NT2/D1 (cell line): ENCODE measurements around the gene PTPRG.

ENCODE experiments used
- DNase-seq: peaks from one replicate; pipeline ENCODE4 v3.0.0-alpha.2; 2011; ENCODE audit warnings: low read depth, low spot score
- H3K27me3 ChIP-seq: 2 replicates; pipeline ENCODE4 v1.6.0; 2011; ENCODE audit warnings: mild to moderate bottlenecking; ENCODE audit not compliant: insufficient read length, insufficient read depth
- H3K36me3 ChIP-seq: 2 replicates; pipeline ENCODE4 v1.6.1; 2011; ENCODE audit warnings: mild to moderate bottlenecking, low read length, mixed read lengths; ENCODE audit not compliant: insufficient read depth, insufficient read length
- H3K4me1 ChIP-seq: 2 replicates; pipeline ENCODE4 v1.5.1; 2011; ENCODE audit not compliant: insufficient read depth, insufficient read length
- H3K4me3 ChIP-seq: 2 replicates; pipeline ENCODE4 v1.5.1; 2011; ENCODE audit warnings: low read depth; ENCODE audit not compliant: insufficient read length
- H3K9ac ChIP-seq: 2 replicates; pipeline ENCODE4 v1.6.0; 2011; ENCODE audit warnings: low read depth; ENCODE audit not compliant: insufficient read length
- H3K9me3 ChIP-seq: 2 replicates; pipeline ENCODE4 v1.5.1; 2011; ENCODE audit warnings: mild to moderate bottlenecking, low read length; ENCODE audit not compliant: insufficient read depth
- SUZ12 ChIP-seq: IDR thresholded peaks from 2 replicates; pipeline ENCODE4 v1.6.1; 2011; ENCODE audit not compliant: insufficient read length, insufficient read depth; ENCODE audit errors: extremely low read depth
- YY1 ChIP-seq: IDR thresholded peaks from 2 replicates; pipeline ENCODE4 v1.6.1; 2011; ENCODE audit not compliant: insufficient read length, insufficient read depth
- ZNF274 ChIP-seq: IDR thresholded peaks from 2 replicates; pipeline ENCODE4 v1.6.1; 2011; ENCODE audit warnings: mild to moderate bottlenecking, low read depth, low read length

PTPRG gene

DNA sequence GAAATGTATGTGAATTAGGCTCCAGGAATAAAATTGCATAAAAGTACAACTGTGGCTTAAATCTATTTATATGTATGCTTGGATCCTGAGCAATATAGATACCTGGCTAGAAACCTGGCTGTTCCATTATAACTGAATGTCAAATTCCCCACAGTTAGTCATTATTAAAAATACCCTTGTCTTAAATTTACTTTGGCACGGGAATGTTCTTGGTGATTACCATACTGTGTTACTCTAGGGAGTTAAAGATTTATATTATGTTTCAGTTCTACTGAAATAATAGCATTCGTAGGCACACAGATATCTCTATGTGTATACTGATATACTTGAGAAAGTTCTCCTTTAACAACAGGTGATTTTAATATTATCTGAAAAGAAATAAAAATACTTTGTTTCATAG lies 394.1 kb downstream of the PTPRG start:
- no peak overlapping the region for H3K4me3 ChIP-seq
- TF ChIP-seq YY1 (no peak), ZNF274 (no peak), SUZ12 (no peak)
- DNase-seq = no peak

DNA sequence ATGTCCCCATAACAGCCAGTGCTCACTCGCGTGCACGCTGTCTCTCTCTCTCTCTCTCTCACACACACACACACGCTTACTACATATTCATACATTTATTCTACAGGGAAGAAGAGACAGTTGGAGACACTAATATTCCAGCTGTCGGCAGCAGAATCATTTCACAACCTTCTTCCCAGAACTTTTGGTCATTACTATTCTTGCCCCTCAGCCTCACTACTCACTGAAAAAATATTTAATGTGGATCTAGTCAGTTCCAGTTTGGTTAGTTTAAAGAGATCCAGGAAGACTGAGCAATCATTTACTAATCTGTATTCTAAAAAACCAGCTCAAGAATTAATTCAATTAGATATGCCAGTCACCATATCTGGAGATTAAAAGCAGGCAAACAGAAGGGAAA lies 394.9 kb downstream of the PTPRG start:
- Histone ChIP-seq H3K9ac (no peak overlapping the region), H3K9me3 (no peaks in the 10 kb centered on the region), H3K27me3 (no peaks in the 10 kb centered on the region), H3K4me3 (no peak overlapping the region), H3K36me3 (no peaks in the 10 kb centered on the region), H3K4me1 (peaks cover 5% of the 10 kb centered on the region)
- TF ChIP-seq SUZ12 (no peak), YY1 (no peak), ZNF274 (no peak)
- DNase-seq = no peak

More for the DNA sequence above, 394.1 kb downstream of the PTPRG start:
- Histone ChIP-seq H3K27me3 (no peaks in the 10 kb centered on the region), H3K9ac (no peak overlapping the region), H3K9me3 (no peaks in the 10 kb centered on the region), H3K36me3 (no peaks in the 10 kb centered on the region), H3K4me1 (peaks cover 5% of the 10 kb centered on the region)

DNA sequence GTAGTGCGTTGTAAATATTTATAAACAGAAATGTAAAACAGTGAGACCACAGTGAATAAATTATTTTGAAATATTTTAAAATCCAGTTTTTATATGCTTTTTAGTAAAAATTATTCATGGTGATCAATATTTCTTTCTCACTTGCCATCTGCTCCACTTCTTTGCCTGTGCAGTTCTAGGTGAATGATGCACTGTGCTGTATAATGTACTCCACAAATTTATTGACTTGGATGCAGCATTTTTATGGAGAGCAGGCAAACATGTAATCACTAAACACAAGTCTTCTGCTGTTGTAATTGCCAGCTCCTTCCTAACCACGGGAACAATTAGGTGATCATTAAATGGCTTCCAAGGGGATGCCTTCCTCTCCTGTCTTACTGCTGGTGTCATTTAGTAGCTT lies 395.9 kb downstream of the PTPRG start:
- H3K9me3 ChIP-seq = no peaks in the 10 kb centered on the region
- H3K27me3 ChIP-seq = no peaks in the 10 kb centered on the region
- peaks cover 5% of the 10 kb centered on the region for H3K4me1 ChIP-seq
- TF ChIP-seq SUZ12 (no peak), YY1 (no peak), ZNF274 (no peak)
- no peak overlapping the region for H3K9ac ChIP-seq
- no peaks in the 10 kb centered on the region for H3K36me3 ChIP-seq
- H3K4me3 ChIP-seq = no peak overlapping the region
- no peak for DNase-seq

DNA sequence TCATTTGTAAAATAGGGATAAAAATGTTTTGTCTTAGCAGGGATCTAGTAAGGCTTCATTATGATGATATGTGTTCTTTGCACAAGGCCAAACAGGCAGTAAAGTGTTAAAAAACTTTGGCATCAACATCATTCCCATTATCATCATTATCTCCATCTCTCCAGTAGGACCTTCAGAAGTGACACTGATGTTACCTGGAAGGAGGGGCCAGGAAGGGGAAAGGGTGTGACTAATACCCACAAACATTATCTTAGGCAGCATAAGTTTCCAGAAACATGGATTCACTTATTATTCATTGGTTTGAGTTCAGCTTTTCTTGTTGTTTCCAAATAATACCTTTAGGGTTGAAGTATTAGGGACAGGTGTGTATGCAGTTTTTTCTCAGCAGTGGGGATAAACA lies 399.6 kb downstream of the PTPRG start:
- DNase-seq = no peak
- Histone ChIP-seq H3K9me3 (no peaks in the 10 kb centered on the region), H3K9ac (no peak overlapping the region), H3K4me1 (no peaks in the 10 kb centered on the region), H3K4me3 (no peak overlapping the region), H3K27me3 (no peaks in the 10 kb centered on the region), H3K36me3 (no peaks in the 10 kb centered on the region)
- TF ChIP-seq YY1 (no peak), ZNF274 (no peak), SUZ12 (no peak)

DNA sequence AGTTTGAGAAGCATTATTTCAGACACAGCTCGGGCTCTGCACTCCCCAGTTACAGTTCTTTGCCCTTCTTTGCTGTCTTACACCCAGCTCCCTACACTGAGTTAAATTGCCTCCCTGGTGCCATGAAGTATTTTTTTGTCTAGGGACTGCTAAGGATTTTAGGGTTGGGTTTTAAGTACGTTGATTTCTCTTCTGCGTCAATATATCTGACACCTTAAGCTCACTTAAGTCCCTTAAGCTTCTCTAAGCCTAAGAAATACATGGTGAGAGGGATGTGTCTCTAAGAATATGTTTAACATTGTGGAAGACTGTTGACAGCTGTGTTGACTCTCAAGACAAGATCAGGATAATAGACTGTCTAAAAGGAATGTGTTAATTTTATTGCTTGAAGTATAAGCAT lies 400.5 kb downstream of the PTPRG start:
- H3K4me1 ChIP-seq = no peaks in the 10 kb centered on the region
- H3K9me3 ChIP-seq = no peaks in the 10 kb centered on the region
- no peaks in the 10 kb centered on the region for H3K27me3 ChIP-seq
- H3K4me3 ChIP-seq = no peak overlapping the region
- TF ChIP-seq SUZ12 (no peak), ZNF274 (no peak), YY1 (no peak)
- H3K36me3 ChIP-seq = no peaks in the 10 kb centered on the region
- DNase-seq = no peak
- H3K9ac ChIP-seq = no peak overlapping the region

DNA sequence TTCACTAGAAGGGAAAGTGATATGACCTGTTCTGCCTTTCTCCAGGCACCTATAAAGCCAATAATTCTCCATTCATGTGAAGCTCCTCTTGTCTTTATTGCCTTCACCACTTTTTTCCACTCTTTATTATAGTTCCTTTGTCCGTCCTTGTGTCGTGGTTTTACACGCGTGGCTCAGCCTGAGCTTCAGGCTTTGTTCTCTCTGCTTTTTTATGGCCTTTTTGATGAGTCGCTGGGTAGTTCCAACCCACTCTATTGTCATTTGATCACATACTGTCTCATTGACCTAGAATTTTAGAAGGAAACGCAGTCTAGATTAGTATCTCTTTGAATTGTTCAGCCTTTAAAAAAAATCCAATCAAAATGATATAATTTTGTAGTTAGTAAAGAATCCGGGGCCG lies 403.2 kb downstream of the PTPRG start:
- Histone ChIP-seq H3K4me3 (no peak overlapping the region), H3K9me3 (no peaks in the 10 kb centered on the region), H3K4me1 (no peaks in the 10 kb centered on the region), H3K9ac (no peak overlapping the region), H3K27me3 (no peaks in the 10 kb centered on the region), H3K36me3 (no peaks in the 10 kb centered on the region)
- DNase-seq = no peak
- no peak for TF ChIP-seq SUZ12
- no peak for TF ChIP-seq YY1
- no peak for TF ChIP-seq ZNF274

DNA sequence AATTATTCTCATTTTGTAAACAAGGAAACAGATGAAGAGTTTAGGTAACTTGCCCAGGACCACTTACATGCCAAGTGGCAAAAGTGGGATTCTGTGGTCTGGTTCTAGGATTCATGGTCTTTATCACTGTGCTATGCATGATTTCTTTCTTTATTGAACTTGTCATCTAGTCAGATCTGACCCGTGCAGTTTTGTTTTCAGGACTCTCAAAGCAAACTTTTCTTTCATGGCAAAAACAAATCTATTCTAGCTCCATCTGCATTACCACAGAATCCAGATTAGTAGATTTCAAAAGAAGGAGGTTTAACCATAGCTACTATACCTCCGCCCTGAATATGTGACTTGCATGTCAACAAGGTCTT lies 404.4 kb downstream of the PTPRG start:
- H3K36me3 ChIP-seq = no peaks in the 10 kb centered on the region
- H3K4me1 ChIP-seq = no peaks in the 10 kb centered on the region
- no peaks in the 10 kb centered on the region for H3K27me3 ChIP-seq
- no peak overlapping the region for H3K4me3 ChIP-seq
- no peaks in the 10 kb centered on the region for H3K9me3 ChIP-seq
- DNase-seq = no peak
- no peak for TF ChIP-seq YY1
- no peak for TF ChIP-seq ZNF274
- no peak for TF ChIP-seq SUZ12
- no peak overlapping the region for H3K9ac ChIP-seq

DNA sequence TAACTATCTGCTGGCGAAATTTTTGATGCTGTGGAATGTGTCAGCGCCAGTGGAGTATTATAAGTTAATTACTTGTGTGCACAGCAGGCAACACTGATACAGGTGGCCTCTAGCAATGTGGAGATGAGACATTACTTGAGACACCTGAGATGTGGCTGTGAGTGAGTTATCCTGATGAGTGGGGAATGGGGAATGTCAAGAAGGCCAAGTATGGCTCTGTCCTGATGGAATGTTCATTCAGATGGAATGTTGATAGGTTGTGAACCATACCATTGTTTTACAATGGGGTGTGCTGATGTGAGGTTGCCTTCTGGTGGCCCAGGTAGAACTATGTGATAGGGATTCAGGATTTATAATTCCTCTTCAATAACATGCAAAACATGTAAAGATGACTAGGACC lies 404.8 kb downstream of the PTPRG start:
- H3K27me3 ChIP-seq = no peaks in the 10 kb centered on the region
- no peaks in the 10 kb centered on the region for H3K4me1 ChIP-seq
- H3K4me3 ChIP-seq = no peak overlapping the region
- no peaks in the 10 kb centered on the region for H3K9me3 ChIP-seq
- no peaks in the 10 kb centered on the region for H3K36me3 ChIP-seq
- DNase-seq = no peak
- no peak overlapping the region for H3K9ac ChIP-seq
- TF ChIP-seq SUZ12 (no peak), ZNF274 (no peak), YY1 (no peak)
